HG03442 (cell line): ENCODE results near the gene GPR152.

ENCODE experiments used
- ATAC-seq: cut with Tn5 transposase; IDR thresholded peaks from one replicate; pipeline ENCODE4 v1.9.1; 2021; ENCODE audit warnings: mild to moderate bottlenecking, moderate library complexity; ENCODE audit not compliant: unreplicated experiment

GPR152 gene

DNA sequence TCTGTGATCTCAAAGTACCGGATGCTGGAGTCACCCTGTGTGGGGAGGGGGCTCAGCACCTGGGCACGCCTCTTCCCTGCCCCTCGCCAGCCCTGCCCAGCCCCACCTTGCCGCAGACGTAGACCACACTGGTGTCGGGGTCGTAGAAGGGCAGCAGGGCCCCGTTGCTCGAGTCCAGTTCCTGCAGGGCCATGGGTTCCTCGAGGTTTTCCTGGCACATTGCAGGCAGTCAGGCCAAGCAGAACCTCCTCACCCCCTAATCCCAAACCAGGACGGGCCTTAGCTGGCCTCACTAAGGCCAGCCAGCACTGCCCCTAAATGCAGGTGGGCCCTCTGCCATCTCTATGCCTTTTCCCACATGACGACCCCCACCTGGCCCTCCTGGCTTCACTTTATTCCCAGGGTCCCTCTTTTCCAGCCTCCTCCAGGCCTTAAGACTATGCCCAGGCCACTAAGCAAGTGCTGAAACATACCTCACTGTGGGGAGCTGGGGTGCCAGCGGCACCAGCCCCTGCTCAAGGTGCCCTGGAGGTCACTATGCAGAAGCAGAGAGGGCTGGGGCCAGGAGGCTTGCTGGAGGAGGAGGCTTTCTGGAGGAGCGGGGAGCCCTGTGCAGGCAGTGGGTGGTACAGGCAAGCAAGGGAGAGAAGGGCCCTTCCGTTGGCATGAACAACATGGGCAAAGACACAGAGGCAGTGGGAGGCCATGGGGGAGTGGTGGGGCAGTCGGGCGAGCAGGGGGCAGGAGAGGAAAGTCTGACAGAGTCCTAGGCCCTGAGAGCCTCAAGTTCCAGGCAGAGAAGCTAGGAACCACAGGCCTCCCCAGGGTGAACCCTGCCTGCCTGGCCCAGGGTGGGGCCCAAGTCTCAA is 12.1 kb downstream of the GPR152 start:
- no peak for ATAC-seq

DNA sequence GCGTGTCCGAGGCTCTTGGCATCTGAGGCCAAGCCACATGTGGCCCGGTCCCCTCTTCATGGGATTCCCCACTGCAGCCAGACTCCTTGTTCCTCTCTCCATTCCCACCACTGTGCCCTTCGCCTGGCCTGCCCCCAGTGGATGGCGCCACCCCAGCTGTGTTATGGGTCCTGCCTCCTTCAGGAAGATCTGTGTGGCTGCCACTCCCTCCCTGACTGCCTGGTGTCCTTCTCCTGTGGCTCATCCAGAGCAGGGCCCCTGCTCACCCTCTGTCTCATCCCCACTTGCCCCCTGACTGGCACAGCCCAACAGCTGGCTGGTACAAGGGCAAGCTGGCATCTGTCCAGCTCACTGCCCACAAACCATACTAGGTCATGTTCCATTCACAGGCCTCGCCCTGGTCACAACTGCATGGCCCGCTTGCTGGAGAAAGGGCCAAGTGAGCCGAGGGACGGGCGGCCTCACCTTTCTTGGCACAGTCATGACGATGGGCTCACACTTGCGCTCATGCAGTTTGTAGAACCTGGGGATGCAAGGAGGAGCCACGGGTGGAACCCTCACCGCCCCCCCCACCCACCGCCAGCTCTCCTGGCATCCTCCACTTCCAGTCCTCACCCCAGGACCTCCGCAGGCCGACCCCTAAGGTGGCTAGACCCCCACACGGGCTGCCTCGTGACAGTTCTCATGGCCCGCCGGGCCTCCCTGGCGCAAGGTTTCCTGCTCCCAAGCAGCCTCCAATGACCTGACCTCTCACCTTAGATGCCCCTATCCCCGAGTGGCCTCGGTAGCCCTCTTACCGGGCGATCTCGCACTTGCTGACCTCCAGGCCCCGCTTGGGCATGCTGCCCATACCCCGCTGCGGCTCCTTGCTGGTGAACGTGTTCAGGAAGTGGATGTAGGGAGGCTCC is 13.0 kb downstream of the GPR152 start:
- no peak for ATAC-seq

DNA sequence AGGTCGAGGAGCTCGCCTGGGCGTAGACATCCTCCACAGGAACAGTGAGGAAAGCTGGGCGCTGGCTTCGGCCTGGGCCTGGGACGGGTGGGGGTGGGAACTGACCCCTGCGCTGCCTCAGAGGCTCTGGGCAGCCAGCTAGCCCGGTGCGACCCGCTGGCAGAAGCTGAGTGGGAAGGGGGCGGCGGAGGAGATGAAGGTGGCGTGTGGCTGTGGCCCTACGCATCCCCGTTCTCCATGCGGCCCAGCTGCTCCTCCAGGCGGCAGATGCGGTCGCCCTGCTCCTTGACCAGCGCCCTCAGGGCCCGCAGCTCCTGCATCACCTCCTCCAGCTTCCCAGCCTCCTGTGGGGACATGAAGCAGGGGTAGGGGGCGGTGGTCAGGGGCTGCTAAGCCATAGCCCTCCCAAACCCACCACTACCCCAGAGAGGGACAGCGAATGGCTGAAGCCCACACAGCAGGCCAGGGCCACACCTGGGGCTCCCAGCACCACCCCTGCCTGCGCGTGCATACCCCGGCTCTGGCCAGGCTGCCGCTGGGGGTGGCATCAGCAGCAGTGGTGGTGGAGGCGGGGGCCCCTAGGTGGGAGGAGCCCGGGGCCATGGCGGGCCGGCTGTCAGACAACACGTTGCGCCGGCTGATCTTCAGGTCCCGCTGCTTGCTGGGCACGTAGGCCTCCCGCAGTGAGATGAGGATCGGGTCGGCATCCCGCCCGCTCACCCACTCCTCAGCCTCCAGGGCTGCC is 14.2 kb downstream of the GPR152 start:
- no peak for ATAC-seq

DNA sequence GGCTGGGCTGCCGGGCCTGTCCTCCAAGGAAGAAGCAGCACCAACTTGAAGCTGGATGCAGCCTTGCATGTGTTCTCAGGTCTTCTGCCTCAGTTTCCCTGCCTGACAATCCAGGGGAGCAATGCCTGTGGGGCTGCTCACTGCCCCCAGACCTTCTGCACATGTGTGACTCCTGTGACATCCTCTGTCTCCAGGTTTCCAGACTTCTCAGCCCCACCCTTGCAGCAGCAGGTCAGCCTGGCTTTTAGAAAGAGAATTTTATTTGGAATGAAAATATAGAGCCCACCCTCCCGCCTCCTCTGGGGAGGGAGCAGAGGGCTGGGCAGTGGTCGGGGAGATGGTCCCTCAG is 14.7 kb downstream of the GPR152 start:
- ATAC-seq: no peak

DNA sequence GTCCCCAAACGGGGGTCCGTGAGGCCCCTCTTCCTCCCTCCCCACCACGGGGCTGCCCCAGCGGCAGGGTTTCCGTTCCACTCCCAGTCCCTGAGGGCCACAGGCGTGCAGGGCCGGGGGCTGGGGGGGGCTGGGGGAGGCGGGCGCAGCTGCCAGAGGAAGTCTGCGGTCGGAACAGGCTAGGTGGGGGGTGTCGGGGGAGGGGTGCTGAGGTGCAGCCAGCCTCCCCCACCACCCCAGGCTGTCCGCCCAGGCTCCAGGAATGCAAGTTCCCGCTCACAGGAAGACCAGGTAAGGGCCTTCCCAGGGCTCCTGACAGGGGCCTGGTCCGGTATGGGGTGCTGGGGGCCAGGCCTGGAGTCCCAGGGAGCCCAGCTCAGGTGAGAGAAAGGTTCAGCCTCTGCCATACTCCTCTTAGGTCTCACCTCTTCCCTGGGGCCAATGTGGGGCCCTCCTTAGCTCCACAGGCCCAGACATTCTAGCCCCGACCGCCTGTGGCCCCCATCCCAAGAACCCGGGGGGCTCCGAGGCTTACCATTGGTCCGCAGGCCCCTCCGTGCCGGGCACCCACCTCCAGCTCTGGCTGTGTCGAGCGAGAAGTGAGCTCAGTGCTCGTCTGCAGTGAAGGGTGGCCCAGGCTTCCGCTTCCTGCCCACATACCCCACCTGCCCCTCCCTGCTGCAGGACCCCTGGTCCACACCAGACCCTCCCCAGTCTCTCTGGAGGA is 15.3 kb downstream of the GPR152 start, which contains the start of gene PTPRCAP:
Gene PTPRCAP, minus strand, starts transcription at position 601 of the 727 bp plus-strand sequence. Its CDS starts 63 bp downstream, at position 538.
- ATAC-seq: no peak

DNA sequence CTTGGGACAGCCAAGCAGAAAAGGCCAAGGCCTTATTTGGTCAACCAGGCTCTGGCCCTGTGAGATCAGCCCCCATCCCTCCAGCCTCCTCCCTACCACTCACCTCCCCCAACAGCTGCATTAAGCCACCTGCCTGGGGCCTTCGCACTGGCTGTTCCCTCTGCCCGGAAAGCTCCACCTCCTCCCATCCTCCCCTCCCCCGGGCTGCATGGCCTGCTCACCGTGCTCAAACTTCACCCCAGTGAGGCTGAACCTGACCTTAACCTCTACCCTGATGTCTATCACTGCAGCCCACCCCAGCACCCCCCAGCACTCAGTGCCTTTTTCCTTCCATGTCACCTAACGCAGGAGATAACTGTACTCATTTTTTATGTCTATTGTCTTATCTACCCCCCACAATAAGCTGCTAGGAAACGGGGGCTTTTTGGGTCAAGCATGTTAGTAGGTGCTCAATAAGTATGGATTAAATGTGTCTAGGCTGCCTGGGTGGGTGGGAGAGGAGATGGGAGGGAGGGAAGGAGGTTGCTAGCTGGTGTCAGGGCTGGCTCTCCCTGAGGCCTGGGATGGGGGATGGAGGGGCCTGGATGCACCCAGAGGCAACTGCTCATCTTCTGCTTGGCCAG is 16.0 kb downstream of the GPR152 start:
- no peak for ATAC-seq

DNA sequence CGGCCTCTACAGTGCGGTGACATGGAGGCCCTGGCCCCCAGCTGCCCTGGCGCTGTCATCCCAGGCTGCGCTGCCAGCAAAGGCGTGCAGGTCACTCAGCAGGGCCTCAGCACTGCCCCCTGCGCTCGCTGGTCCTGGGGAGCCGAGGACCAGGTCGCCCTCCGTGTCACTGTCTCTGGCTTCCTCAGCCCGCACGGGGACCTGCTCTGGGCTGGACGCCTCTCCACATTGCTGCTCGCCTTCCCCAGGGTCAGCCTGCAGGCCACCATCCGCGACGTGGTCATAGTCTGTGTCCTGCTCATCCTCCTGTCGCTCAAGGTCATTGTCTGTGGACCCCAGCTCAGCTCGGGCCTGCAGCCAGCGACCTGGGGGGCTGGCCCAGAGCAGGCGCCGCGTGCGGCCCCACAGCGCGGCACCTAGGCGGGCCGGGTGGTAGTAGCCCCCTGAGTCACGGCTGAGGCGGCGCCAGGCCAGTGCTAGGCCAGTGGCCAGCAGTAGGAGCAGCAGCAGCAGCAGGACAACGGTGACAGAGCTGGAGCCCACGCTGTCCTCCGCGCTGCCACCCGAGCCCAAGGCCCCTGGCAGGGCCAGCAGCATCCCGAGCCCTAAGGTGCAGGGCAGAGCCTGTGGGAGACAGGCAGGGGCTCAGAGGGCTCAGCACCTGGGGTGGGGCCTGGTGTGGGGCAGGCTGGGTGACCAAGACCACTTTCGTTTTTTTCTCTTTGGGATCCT is 16.6 kb downstream of the GPR152 start:
- ATAC-seq: no peak

DNA sequence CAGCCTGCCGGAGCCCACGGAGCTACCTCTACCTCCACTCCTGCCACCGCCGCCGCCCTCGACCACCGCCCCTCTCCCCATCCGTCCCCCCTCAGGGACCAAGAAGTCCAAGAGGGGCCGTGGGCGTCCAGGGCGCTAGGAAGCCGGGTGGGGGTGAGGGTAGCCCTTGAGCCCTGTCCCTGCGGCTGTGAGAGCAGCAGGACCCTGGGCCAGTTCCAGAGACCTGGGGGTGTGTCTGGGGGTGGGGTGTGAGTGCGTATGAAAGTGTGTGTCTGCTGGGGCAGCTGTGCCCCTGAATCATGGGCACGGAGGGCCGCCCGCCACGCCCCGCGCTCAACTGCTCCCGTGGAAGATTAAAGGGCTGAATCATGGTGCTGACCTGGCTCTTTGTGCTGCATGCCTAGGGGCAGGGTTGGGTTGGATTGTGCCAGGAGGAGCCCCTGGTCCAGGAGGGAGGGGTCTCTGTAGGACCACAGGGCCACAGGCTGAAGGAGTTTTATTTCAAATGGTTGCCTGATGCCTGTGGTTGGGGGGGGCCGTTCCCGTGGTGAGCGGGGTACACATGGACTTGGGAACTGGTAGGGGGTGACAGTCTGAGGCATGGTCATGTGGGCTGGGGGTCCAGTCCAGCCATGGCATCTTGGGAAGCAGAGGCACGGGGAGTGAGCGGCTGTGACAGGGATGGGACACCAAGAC is 17.4 kb downstream of the GPR152 start:
- no peak for ATAC-seq

DNA sequence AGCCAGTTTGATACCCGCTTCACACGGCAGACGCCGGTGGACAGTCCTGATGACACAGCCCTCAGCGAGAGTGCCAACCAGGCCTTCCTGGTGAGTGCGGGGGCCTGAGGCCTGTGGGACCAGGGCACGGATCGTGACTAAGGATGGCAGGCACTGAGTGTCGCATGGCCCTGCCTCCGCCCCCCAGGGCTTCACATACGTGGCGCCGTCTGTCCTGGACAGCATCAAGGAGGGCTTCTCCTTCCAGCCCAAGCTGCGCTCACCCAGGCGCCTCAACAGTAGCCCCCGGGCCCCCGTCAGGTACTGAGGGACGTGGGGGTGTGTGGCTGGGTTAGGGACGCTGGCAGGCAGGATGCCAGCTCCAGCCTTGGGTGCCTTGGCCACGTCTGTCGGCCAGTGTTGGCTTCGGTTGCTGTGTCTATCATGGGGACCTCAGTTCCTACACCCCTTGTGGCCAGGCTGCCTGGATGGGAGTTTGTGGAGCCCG is 18.1 kb downstream of the GPR152 start:
- no peak for ATAC-seq

DNA sequence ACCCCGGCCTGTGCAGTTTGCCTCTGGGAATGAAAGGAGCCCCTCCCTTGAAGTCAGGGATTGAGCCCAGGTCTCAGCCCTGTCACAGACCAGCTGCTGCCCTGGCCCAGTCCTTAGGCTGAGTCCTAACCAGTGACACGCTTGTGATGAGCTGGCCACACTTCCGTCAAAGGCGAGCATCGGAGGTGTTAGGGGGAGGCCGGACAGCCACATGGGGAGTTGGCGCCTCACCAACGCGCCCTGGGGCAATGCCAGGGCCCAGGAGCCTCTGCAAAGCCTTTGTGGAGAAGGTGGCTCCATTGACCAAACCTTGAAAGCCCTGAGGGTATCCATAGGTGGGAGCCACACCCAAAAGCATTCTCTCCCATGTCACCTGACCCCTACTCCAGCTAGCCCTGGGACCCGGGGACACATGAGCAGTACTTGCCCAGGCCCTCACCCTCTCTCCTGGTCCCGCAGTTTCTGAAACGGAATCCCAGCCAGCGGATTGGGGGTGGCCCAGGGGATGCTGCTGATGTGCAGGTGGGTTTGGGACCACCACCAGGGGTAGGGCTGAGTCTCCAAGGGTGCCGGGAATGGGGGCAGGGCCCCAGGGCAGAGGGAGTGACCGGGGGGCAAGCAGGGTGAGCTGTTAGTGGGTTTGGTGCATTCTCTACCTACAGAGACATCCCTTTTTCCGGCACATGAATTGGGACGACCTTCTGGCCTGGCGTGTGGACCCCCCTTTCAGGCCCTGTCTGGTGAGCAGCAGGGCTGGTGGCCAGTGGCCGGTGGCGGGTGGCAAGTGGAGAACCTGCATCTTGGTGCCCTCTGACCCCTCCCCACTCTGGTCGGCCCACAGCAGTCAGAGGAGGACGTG is 18.8 kb downstream of the GPR152 start:
- ATAC-seq: no peak

DNA sequence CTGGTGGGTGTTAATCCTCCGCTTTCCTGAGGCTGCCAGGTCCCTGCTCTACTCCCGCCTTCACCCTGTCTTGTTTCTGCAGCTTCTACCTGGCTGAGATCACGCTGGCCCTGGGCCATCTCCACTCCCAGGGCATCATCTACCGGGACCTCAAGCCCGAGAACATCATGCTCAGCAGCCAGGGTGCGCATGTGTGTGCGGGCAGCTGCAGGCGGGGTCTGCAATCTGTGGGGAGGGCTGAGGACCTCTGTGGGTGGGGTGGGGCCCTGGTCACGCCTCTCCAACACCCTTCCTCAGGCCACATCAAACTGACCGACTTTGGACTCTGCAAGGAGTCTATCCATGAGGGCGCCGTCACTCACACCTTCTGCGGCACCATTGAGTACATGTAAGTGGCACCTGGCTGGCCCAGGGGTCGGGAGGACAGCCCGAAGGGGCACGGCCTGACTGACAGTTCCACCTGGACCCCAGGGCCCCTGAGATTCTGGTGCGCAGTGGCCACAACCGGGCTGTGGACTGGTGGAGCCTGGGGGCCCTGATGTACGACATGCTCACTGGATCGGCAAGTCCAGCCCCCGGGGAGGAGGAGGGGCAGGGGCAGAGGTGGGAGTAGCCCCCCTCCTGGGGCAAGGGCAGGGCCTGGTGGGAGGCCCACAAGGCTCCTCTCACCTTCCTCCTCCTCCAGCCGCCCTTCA is 19.7 kb downstream of the GPR152 start:
- no peak for ATAC-seq

DNA sequence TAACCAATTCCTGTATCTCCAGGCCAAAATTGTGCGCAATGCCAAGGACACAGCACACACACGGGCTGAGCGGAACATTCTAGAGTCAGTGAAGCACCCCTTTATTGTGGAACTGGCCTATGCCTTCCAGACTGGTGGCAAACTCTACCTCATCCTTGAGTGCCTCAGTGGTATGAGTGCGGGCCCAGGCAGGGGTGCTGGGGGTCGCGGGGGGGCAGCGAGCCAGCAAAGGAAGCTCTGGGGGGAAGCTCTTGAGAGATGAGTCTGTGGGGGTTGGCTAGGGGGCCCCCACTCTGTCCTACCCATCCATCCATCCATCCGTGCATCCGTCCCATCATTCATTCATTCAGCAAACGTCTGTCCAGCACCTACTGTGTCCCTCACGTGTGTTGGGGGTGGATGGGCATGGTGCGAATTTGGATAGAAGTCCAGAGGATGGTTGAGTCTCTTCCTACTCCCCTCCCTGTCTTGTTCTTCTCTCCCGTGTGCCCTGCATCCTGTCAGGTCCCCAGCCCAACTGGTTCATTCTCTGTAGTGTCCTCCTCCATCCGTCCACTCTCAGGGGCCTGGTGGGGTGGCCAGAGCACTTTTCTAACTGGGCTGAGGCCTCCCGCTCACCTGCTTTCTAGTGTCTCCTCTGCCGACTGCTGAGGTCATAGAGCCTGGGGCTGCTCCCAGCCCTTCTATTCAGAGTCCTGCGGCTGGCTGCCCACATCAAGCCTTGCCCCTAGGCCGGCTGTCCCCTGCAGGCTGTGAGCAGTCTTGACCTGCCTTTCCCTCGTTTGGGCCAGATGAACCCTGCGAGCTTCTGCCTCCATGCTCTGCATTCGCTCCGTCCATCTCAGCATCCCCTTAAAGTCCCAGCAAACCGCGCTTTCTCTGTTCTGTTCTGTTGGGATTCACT is 20.9 kb downstream of the GPR152 start:
- ATAC-seq: no peak

DNA sequence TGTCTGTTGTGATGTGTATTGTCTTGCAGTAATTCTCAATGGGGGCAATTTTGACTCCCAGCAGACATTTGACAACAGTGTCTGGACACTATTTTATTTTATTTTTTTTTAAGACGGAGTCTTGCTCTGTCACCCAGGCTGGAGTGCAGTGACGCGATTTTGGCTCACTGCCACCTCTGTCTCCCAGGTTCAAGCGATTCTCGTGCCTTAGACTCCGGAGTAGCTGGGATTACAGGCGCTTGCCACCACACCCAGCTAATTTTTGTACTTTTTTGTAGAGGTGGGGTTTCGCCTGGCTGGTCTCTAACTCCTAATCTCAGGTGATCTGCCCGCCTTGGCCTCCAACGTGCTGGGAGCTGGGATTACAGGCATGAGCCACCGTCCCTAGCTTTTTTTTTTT is 22.8 kb downstream of the GPR152 start:
- no peak for ATAC-seq

DNA sequence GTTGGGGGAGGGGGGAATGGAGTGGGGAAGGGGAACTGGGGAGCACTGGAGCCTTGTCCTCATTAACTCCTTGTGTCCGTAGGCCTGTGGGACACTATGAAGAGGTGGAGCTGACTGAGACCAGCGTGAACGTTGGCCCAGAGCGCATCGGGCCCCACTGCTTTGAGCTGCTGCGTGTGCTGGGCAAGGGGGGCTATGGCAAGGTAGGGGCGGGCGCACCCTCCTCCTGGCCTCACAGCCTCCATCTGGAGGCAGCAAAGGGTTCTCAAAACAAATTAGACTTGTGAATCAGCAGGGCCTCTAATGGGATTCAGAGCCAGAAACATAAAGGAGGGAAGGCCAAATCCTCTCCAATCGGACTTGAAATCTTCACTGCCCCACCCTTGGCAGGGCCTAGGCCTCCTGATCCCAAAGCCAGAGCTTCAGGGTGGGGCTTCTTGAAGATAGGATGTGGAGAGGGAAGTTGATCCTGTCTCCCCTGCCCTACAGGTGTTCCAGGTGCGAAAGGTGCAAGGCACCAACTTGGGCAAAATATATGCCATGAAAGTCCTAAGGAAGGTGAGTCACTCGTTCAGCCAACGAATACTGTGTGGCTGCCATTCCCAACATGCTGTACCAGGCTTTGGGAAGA is 23.4 kb downstream of the GPR152 start:
- ATAC-seq: no peak
